Measurements from ENCODE around the gene SERP2.

GRCh38 chr13:44426461-44426860, 52.8 kb downstream of the SERP2 start:
- TF ChIP-seq CTCF (conservative IDR thresholded peaks at IDR 0.05 in 1 of 2, IDR thresholded peaks at IDR 0.05 in 1 of 2; ENCODE audit: extremely low read depth in 1 of 2, insufficient read depth in 1 of 2, low read depth in 1 of 2, low read length in 2 of 2), result no peak
- TF ChIP-seq EZH2 (IDR thresholded peaks at IDR 0.05; ENCODE audit: borderline replicate concordance, low read length), result no peak
